22Rv1 (cell line): ENCODE data around the gene NME1.
"Not testable (repeated sequence)": the region's sequence is repeated elsewhere in the genome, so short reads cannot be mapped to it uniquely, and the experiment has no call there.

Source experiments
- ZFX ChIP-seq: fragments of 450-650 bp; IDR thresholded peaks from 2 replicates; pipeline ENCODE4 v1.6.1; 2017; ENCODE audit warnings: antibody characterized with exemption, borderline replicate concordance
- TF ChIP-seq, protein P1 (sequence below): fragments of 450-650 bp; IDR thresholded peaks from 2 replicates; pipeline ENCODE4 v1.5.1; 2017; ENCODE audit warnings: mild to moderate bottlenecking

DNA sequence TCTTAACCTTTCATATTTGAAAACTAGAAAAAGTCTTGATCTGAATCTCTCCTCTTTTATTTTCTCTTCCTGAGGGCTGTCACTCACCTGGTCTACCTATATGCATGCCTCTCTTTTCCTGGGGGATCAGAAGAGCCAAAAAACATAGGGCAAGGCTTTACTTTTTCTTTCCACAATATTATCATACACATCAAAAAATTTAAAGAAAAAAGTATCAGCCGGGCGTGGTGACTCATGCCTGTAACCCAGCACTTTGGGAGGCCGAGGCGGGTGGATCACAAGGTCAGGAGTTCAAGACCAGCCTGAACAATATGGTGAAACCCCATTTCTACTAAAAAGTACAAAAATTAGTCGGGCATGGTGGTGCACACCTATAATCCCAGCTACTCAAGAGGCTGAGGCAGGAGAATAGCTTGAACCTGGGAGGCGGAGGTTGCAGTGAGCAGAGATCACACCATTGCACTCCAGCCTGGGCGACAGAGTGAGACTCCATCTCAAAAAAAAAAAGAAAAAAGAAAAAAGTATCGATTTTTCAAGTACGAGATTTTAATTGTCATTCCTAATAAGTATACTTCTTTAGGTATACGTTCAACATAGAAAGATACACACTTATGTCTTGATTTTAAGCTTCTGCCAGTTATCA, 30.8 kb upstream of the NME1 start:
- TF ChIP-seq, protein P1, sequence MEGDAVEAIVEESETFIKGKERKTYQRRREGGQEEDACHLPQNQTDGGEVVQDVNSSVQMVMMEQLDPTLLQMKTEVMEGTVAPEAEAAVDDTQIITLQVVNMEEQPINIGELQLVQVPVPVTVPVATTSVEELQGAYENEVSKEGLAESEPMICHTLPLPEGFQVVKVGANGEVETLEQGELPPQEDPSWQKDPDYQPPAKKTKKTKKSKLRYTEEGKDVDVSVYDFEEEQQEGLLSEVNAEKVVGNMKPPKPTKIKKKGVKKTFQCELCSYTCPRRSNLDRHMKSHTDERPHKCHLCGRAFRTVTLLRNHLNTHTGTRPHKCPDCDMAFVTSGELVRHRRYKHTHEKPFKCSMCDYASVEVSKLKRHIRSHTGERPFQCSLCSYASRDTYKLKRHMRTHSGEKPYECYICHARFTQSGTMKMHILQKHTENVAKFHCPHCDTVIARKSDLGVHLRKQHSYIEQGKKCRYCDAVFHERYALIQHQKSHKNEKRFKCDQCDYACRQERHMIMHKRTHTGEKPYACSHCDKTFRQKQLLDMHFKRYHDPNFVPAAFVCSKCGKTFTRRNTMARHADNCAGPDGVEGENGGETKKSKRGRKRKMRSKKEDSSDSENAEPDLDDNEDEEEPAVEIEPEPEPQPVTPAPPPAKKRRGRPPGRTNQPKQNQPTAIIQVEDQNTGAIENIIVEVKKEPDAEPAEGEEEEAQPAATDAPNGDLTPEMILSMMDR, result not testable (repeated sequence)
- TF ChIP-seq ZFX, result not testable (repeated sequence)
